NCI-H748 (cell line): Measurements from ENCODE around the gene PPDPF.
"Not testable (repeated sequence)": the region's sequence is repeated elsewhere in the genome, so short reads cannot be mapped to it uniquely, and the experiment has no call there.

Source experiments
- DNase-seq: peaks from one replicate; lab custom pipeline; 2025; ENCODE audit not compliant: unreplicated experiment; lab: John Stamatoyannopoulos, UW

Gene PPDPF

GRCh38 chr20:63499338-63499969, 21.1 kb upstream of the PPDPF start:
- DNase-seq = peak; percentile 57

DNA sequence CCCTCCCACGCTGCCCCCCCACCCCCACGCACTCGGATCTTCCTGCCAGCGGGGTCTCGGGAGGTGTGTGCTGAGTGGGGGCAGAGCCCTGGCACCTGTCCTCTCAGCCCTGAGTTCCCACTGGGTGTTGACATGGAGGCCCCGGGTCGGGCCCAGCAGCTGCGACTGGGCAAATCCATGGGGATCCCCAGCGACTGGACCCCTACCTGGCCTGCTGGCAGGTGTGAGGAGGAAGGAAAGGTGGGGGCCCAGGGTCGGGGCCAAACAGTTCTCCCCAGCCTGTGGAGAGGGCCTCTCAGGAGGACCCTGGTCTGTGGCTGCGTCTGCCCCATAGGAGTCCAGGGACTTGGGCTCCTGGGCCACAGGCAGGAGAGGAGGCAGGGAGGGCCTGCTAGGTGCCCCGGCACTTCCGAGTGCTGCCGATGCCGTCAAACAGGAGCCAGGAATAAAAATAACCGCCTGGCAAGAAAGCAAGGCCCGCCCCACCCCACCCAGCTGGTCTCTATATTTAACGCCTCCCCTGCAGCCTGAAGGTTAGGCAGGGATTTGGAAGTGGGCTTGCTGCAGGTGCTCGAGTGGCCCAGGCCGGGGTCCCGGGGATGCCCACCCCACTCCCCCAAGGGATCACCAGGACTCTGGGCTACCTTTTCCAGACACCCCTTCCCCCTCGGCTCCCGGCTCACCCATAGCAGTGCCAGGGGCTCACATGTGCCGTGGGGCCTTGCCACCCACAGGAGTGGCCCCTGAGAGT, 20.2 kb upstream of the PPDPF start:
- DNase-seq = no peak

DNA sequence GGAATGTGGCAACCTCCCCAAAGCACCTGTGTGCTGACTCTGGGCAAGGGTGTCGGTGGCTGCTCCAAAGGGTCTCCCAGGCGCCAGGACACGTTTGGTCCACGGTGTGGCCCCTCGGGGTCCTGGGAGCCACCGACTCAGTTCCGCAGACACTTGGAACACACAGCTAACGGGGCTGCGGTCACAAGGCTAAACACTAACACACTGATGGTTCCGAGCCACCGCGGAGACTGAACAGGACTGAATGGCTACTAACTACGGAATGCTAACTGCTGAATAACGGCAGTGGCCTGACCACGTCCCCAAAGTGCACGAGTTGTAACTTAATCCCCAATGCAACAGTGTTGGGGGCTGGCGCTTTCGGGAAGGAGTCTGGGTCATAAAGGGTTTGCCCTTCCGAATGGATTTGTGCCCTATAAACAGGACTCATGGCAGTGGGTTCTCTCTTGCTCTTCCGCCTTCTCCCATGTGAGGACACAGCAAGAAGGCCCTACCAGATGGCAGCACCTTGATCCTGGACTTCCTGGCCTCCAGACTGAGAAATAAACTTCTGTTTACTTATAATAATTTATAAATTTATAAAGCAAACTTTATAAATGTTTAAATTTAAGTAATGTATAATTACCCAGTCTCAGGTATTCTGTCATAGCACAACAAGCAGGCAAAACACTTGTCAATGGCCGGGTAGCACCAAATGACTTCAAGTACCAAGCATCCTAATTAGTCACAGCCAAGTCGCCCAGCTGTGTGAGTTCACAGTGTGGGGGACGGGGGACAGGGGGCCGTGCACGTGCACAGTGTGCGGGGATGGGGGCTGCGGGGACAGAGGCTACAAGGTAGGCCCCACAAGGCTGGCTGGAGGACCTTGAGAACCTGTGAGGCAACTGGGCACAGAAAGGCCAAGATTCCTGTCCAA, 19.4 kb upstream of the PPDPF start:
- no peak for DNase-seq

- DNase-seq = peak; percentile 74
These were observed 18.5 kb upstream of the PPDPF start for GRCh38 chr20:63501818-63502670.

DNA sequence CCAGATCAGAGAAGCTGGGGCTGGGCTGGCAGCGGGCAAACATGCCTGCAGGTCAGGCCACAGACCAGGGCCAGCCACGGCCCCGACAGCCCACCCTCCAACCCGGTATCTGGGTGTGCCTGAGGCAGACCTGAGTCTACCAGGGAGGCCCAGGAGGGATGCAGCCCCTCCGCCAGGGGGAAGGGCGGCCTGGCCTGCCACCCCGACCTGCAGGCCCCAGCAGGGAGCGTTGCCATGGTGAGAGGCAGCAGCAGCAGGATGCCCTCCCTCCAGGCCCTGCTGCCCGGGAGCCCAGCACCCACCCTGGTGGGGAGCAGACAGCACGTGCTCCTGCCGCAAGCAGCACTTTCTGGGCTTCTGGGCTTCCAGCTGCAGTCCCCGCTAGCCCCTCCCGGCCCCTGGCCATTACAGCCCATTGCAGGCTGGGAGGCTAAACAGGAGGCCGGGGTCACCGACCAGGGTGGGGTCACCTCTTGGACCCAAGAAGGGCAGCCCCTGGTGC, 17.8 kb upstream of the PPDPF start:
- DNase-seq = peak; percentile 34

GRCh38 chr20:63503524-63503923, 17.0 kb upstream of the PPDPF start:
- DNase-seq = no peak

- no peak for DNase-seq
These were observed 15.9 kb upstream of the PPDPF start for GRCh38 chr20:63504642-63505041.

- DNase-seq = no peak
These were observed 15.3 kb upstream of the PPDPF start for GRCh38 chr20:63505281-63505680.

- DNase-seq = no peak
These were observed 14.8 kb upstream of the PPDPF start for GRCh38 chr20:63505723-63506122.

- DNase-seq = no peak
These were observed 13.4 kb upstream of the PPDPF start for GRCh38 chr20:63507083-63507743.

- DNase-seq = no peak
These were observed 12.3 kb upstream of the PPDPF start for GRCh38 chr20:63508072-63508768.

- no peak for DNase-seq
These were observed 11.4 kb upstream of the PPDPF start for GRCh38 chr20:63509088-63509564.

DNA sequence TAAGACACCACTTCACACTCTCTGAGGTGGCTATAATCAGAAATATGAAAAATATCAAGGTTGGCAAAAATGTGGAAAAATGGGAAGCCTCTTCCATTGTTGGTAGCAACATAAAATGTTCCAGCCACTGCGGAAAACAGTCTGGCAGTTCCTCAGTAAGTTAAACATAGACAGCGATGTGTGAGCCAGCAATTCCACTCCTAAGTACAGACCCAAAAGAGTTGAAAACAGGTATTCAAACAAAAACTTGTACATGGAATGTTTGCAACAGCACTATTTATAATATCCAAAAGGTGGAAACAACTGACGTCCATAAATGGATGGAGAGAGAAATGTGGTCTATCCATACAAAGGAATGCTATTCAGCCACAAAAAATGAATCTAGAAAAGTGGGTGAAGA, 7.4 kb upstream of the PPDPF start:
- no peak for DNase-seq

GRCh38 chr20:63514520-63514919, 6.0 kb upstream of the PPDPF start:
- not testable (repeated sequence) for DNase-seq

- no peak for DNase-seq
These were observed 2.9 kb upstream of the PPDPF start for GRCh38 chr20:63517376-63518309.

GRCh38 chr20:63518351-63518861, 2.2 kb upstream of the PPDPF start:
- DNase-seq = no peak

DNA sequence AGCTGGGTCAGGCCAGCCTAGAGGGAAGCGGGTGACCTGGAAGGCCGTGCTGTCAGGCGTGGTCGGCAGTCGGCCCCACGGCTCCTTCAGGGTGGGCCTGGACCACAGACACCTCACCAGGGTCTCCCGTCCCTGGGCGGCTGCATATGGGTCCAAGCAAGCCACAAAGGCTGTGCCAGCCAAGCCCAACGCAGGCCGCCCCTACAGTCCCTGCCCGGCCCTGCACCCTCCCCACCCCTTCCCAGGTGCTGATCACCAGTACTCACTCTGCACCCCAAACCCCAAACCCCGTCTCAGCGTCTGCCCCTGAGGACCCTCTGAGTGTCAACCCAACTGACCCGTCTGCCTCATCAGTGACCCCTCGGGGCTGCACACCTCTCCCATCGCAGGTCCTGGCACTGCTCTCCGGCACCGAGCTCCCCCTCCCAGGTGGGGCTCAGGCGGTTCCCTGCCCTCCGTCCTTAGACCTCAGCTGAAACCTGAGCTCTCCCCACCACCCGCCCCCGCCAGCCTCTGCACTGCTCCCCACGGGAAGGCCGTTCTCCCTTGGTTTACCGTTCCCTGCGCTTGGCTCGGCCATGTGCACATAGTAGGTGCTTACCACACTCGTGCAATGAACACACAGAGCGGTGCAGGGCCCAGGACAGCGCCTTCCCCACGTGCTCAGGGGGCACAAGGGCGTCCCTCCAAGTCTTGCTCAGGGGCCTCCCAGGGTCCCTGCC, 1.5 kb upstream of the PPDPF start:
- DNase-seq = no peak
